ENCODE data around the gene AGAP3.

Gene AGAP3

DNA sequence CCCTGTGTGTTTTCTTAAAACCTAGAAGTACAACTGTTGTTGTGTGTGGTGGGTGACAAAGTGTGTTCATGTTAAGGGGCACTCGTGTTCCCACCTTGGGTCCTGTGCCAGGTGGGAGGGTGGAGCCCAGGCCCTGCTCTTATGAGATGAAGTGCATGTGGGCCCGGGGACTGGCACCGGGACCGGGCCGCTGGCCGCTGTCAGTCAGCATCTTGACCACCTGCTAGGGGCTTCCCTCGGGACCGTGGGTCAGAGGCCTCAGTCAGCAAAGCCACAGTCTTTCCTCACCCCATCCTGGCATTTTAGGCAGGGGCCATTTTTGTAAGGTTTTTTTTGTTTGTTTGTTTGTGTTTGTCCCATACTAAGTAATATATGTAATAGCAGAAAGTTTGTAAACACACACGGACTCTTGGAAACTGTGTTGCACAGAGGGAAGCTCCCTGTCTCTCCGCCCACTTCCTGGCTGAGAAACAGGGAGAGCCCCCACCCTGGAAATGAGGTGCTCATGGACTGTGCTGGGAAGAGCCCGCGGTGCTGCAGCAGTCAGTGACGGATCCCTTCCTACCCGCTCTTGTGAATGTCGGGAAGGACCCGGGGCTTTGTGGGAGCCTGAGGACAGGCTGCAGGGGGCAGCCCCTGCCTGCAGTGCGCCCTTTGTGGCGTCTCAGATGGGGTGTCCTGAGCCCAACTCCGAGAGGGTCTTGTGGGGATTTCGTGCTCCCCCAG lies 13.4 kb downstream of the AGAP3 start:
- Histone ChIP-seq H3K27ac (ENCODE audit: insufficient read depth in 1 of 2, low read depth in 1 of 2, low read length in 2 of 2, poor library complexity in 1 of 2, severe bottlenecking in 2 of 2) (no peak overlapping the region), H3K36me3 (ENCODE audit: control insufficient read depth in 4 of 4, insufficient read depth in 4 of 4, low read length in 3 of 4) (peaks cover 0 to 3% (median 0%) of the 10 kb centered on the region in 4 experiments), H3K27me3 (replicated peaks in 2 of 5; ENCODE audit: control insufficient read depth in 4 of 5, insufficient read depth in 5 of 5, low read length in 4 of 5) (no peaks in the 10 kb centered on the region), H3K4me1 (ENCODE audit: control extremely low read depth in 1 of 4, control insufficient read depth in 4 of 4, insufficient read depth in 4 of 4, low read length in 3 of 4) (peaks cover 0 to 12% (median 5%) of the 10 kb centered on the region in 4 experiments), H3K4me3 (ENCODE audit: control insufficient read depth in 1 of 7, extremely low read depth in 1 of 7, insufficient read depth in 4 of 7, low read depth in 2 of 7, low read length in 6 of 7) (no peak overlapping the region), H3K9me3 (ENCODE audit: control extremely low read depth in 1 of 5, control insufficient read depth in 4 of 5, insufficient read depth in 2 of 5, low read depth in 1 of 5, low read length in 4 of 5) (no peaks in the 10 kb centered on the region)
- WGBS (ENCODE audit: insufficient coverage), result 97% methylated on average over 18 of the region's 20 CpGs
- ChIA-PET POLR2A (no interaction called here), CTCF (interaction anchor here (1.1 to 3.5 kb wide), 3 partner anchors 12 to 25 kb away, joined by 3 to 24 read pairs (median 4); no protein-coding TSS in a partner anchor)
- no peak for DNase-seq

DNA sequence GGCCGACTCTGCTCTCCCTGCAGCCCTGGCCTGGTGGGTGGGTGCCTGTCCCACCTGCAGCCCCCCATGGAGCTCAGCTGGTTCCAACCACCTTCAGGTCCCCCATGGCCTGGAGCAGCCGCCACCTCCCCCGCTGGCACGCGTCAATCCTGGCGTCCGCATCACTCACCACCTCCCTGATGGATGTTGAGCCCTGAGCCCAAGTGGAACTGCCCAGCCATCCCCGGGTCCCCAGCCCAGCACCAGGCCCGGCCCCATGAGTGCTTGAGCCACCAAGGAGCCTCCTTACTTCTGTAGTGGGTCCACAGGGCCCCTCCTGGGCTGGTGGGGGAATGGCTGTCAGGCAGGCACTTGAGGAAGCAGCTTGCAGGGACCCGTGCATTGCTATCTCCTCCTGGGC lies 14.6 kb downstream of the AGAP3 start:
- Histone ChIP-seq H3K4me3 (ENCODE audit: control insufficient read depth in 1 of 7, extremely low read depth in 1 of 7, insufficient read depth in 4 of 7, low read depth in 2 of 7, low read length in 6 of 7) (no peak overlapping the region), H3K4me1 (ENCODE audit: control extremely low read depth in 1 of 4, control insufficient read depth in 4 of 4, insufficient read depth in 4 of 4, low read length in 3 of 4) (peaks cover 0 to 25% (median 11%) of the 10 kb centered on the region in 4 experiments), H3K36me3 (ENCODE audit: control insufficient read depth in 4 of 4, insufficient read depth in 4 of 4, low read length in 3 of 4) (peaks cover 0 to 4% (median 0%) of the 10 kb centered on the region in 4 experiments), H3K27ac (ENCODE audit: insufficient read depth in 1 of 2, low read depth in 1 of 2, low read length in 2 of 2, poor library complexity in 1 of 2, severe bottlenecking in 2 of 2) (no peak overlapping the region), H3K27me3 (replicated peaks in 2 of 5; ENCODE audit: control insufficient read depth in 4 of 5, insufficient read depth in 5 of 5, low read length in 4 of 5) (no peaks in the 10 kb centered on the region), H3K9me3 (ENCODE audit: control extremely low read depth in 1 of 5, control insufficient read depth in 4 of 5, insufficient read depth in 2 of 5, low read depth in 1 of 5, low read length in 4 of 5) (no peaks in the 10 kb centered on the region)
- no peak for DNase-seq
- POLR2A ChIA-PET, result no interaction called here
- CTCF ChIA-PET, result interaction anchor here (1.2 to 3.5 kb wide), 2 partner anchors 11 to 23 kb away, joined by 3 to 24 read pairs; no protein-coding TSS in a partner anchor
- 98% methylated on average over 10 of the region's 10 CpGs for WGBS (ENCODE audit: insufficient coverage)

DNA sequence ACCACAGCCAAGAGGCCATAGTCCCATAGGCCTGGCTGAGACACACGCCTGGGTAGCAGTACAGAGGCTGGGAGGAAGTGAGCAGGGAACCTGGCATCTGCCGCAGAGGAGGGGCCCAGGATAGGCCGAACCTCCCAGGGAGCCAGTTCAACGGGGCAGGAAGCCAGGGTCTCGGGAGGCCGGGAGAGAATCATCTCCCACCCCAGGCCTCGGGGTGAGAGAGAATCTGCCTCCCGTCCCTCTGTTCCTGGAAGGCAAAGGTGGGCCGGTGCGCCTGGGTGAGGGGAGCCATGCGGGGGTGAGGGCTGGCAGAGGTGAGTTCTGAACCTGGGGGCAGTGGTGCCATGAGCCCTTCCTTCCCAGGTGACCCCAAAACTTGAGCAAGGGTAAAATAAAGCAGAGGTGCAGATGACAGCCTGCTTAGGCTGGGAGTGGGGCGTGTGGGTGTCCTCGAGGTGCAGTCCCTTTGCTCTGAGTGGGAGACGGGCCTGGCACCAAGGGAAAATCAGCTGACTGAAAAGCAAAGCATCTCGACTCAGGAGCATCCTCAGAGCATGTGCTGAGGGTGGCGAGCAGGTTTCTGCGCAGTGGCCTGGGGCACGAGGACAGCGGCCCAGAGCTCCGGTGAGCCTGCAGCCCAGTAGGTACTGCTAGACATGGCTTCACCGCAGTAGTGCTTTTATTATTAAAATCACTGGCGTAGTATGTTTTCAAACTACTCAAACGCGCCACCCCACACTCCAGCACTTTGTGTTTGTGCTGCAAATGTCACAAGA lies 15.5 kb downstream of the AGAP3 start:
- Histone ChIP-seq H3K27me3 (replicated peaks in 2 of 5; ENCODE audit: control insufficient read depth in 4 of 5, insufficient read depth in 5 of 5, low read length in 4 of 5) (no peaks in the 10 kb centered on the region), H3K4me3 (ENCODE audit: control insufficient read depth in 1 of 7, extremely low read depth in 1 of 7, insufficient read depth in 4 of 7, low read depth in 2 of 7, low read length in 6 of 7) (no peak overlapping the region), H3K4me1 (ENCODE audit: control extremely low read depth in 1 of 4, control insufficient read depth in 4 of 4, insufficient read depth in 4 of 4, low read length in 3 of 4) (peaks cover 0 to 27% (median 13%) of the 10 kb centered on the region in 4 experiments), H3K36me3 (ENCODE audit: control insufficient read depth in 4 of 4, insufficient read depth in 4 of 4, low read length in 3 of 4) (peaks cover 0 to 4% (median 0%) of the 10 kb centered on the region in 4 experiments), H3K9me3 (ENCODE audit: control extremely low read depth in 1 of 5, control insufficient read depth in 4 of 5, insufficient read depth in 2 of 5, low read depth in 1 of 5, low read length in 4 of 5) (no peaks in the 10 kb centered on the region), H3K27ac (ENCODE audit: insufficient read depth in 1 of 2, low read depth in 1 of 2, low read length in 2 of 2, poor library complexity in 1 of 2, severe bottlenecking in 2 of 2) (no peak overlapping the region)
- DNase-seq, result no peak
- POLR2A ChIA-PET, result no interaction called here
- WGBS (ENCODE audit: insufficient coverage), result 94% methylated on average over 22 of the region's 24 CpGs
- CTCF ChIA-PET, result interaction anchor here (1.5 to 5.2 kb wide), 5 partner anchors 10 to 137 kb away, joined by 3 to 72 read pairs (median 6); no protein-coding TSS in a partner anchor

DNA sequence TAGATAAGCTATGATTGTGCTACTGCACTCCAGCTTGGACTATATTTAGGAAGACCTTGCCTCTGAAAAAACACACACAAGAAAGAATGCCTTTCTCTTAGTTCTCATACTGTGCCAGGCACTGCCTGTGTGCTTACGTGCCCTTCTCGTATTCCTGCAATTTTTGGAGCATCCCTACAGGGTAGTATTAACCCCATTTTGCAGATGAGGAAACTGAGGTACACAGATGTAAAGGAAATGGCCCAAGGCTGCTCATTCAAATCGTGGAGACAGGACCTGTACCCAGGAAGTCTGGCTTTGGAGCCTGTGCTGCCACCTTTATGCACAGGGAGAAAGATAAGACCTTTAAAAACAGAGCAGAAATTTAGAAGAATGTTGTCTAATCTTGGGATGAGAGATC lies 16.7 kb downstream of the AGAP3 start:
- Histone ChIP-seq H3K36me3 (ENCODE audit: control insufficient read depth in 4 of 4, insufficient read depth in 4 of 4, low read length in 3 of 4) (peaks cover 0 to 4% (median 0%) of the 10 kb centered on the region in 4 experiments), H3K4me3 (ENCODE audit: control insufficient read depth in 1 of 7, extremely low read depth in 1 of 7, insufficient read depth in 4 of 7, low read depth in 2 of 7, low read length in 6 of 7) (no peak overlapping the region), H3K27ac (ENCODE audit: insufficient read depth in 1 of 2, low read depth in 1 of 2, low read length in 2 of 2, poor library complexity in 1 of 2, severe bottlenecking in 2 of 2) (no peak overlapping the region), H3K4me1 (ENCODE audit: control extremely low read depth in 1 of 4, control insufficient read depth in 4 of 4, insufficient read depth in 4 of 4, low read length in 3 of 4) (peaks cover 0 to 27% (median 12%) of the 10 kb centered on the region in 4 experiments), H3K27me3 (replicated peaks in 2 of 5; ENCODE audit: control insufficient read depth in 4 of 5, insufficient read depth in 5 of 5, low read length in 4 of 5) (no peaks in the 10 kb centered on the region), H3K9me3 (ENCODE audit: control extremely low read depth in 1 of 5, control insufficient read depth in 4 of 5, insufficient read depth in 2 of 5, low read depth in 1 of 5, low read length in 4 of 5) (no peaks in the 10 kb centered on the region)
- DNase-seq, result no peak
- CTCF ChIA-PET, result interaction anchor here (0.9 to 5.2 kb wide), 8 partner anchors 10 to 138 kb away, joined by 3 to 72 read pairs (median 6); no protein-coding TSS in a partner anchor
- POLR2A ChIA-PET, result interaction anchor here (1.1 to 1.3 kb wide), 2 partner anchors 13 to 93 kb away, joined by 3 read pairs; no protein-coding TSS in a partner anchor
- WGBS (ENCODE audit: insufficient coverage), result 71% methylated on average over 3 of the region's 3 CpGs

DNA sequence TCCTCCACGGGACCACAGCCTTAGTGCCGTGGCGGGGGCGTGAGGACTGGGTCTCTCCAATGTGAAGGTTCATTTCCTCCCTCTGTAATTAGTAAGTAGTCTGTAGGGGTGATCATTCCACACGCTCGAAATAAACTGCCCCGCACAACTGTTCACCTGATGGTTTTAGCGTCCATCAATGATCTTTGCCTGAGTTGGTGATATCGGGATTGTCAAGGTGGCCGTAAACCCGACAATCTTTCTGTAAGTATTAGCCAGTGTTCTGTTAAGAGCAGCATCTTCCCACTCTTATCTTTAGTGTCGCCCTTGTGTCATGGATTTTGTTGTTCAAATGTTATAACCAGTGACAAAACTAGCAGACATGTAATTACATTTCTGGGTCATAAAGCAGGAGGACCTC lies 17.7 kb downstream of the AGAP3 start:
- no peaks in the 10 kb centered on the region for H3K9me3 ChIP-seq (ENCODE audit: control extremely low read depth in 1 of 5, control insufficient read depth in 4 of 5, insufficient read depth in 2 of 5, low read depth in 1 of 5, low read length in 4 of 5)
- peaks cover 0 to 25% (median 12%) of the 10 kb centered on the region in 4 experiments for H3K4me1 ChIP-seq (ENCODE audit: control extremely low read depth in 1 of 4, control insufficient read depth in 4 of 4, insufficient read depth in 4 of 4, low read length in 3 of 4)
- no peak overlapping the region for H3K4me3 ChIP-seq (ENCODE audit: control insufficient read depth in 1 of 7, extremely low read depth in 1 of 7, insufficient read depth in 4 of 7, low read depth in 2 of 7, low read length in 6 of 7)
- ChIA-PET CTCF (interaction anchor here (0.6 to 5.2 kb wide), 7 partner anchors 9 to 352 kb away, joined by 3 to 72 read pairs (median 4); no protein-coding TSS in a partner anchor), POLR2A (interaction anchor here (1.1 to 1.3 kb wide), 2 partner anchors 14 to 94 kb away, joined by 3 read pairs; no protein-coding TSS in a partner anchor)
- H3K27me3 ChIP-seq (replicated peaks in 2 of 5; ENCODE audit: control insufficient read depth in 4 of 5, insufficient read depth in 5 of 5, low read length in 4 of 5), result no peaks in the 10 kb centered on the region
- no peak for DNase-seq
- WGBS (ENCODE audit: insufficient coverage), result 97% methylated on average over 11 of the region's 12 CpGs
- peaks cover 0 to 4% (median 0%) of the 10 kb centered on the region in 4 experiments for H3K36me3 ChIP-seq (ENCODE audit: control insufficient read depth in 4 of 4, insufficient read depth in 4 of 4, low read length in 3 of 4)
- no peak overlapping the region for H3K27ac ChIP-seq (ENCODE audit: insufficient read depth in 1 of 2, low read depth in 1 of 2, low read length in 2 of 2, poor library complexity in 1 of 2, severe bottlenecking in 2 of 2)

DNA sequence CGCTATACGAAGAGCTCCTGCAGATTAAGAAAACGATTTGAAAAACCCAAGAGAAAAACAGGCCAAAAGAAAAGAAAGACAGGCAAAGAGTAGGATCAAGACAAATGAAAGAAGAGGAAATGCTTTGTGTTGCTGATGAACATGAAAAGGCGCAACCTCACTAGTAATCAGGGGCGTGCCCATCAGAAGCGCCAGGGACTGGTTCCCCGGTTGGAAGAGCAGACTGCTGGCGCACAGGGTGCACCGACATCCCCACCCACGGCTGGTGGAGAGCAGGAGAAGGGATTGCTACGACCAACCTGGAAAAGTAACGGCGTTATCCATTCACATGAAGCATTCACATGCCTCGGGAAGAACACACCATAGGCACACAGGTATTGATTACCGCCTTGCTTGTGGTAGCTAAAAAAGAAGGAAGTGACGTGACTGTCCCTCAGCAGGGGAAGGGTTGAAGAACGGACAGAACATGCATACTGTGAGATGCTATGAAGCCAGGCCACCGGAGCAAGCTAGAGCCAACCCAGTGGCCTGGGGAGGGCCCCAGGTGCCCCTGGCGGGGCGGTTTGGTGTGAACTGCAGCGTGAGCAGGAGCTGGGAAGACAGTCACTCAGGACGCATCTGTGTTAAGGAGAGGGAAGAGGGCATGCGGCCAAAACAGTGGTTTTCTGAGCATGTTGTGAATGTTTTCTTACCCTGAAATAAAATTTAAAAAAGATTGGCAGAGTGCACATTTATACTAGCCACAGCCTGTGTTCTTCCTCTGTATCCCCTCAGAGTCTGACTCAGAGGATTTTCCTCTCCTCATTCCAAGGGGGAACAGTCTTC lies 18.3 kb downstream of the AGAP3 start:
- Histone ChIP-seq H3K9me3 (ENCODE audit: control extremely low read depth in 1 of 5, control insufficient read depth in 4 of 5, insufficient read depth in 2 of 5, low read depth in 1 of 5, low read length in 4 of 5) (no peaks in the 10 kb centered on the region), H3K4me1 (ENCODE audit: control extremely low read depth in 1 of 4, control insufficient read depth in 4 of 4, insufficient read depth in 4 of 4, low read length in 3 of 4) (peaks cover 0 to 25% (median 12%) of the 10 kb centered on the region in 4 experiments), H3K27me3 (replicated peaks in 2 of 5; ENCODE audit: control insufficient read depth in 4 of 5, insufficient read depth in 5 of 5, low read length in 4 of 5) (no peaks in the 10 kb centered on the region), H3K4me3 (ENCODE audit: control insufficient read depth in 1 of 7, extremely low read depth in 1 of 7, insufficient read depth in 4 of 7, low read depth in 2 of 7, low read length in 6 of 7) (peak overlapping the region in 1 of 7 experiments; percentile 42), H3K36me3 (ENCODE audit: control insufficient read depth in 4 of 4, insufficient read depth in 4 of 4, low read length in 3 of 4) (peaks cover 0 to 4% (median 0%) of the 10 kb centered on the region in 4 experiments), H3K27ac (ENCODE audit: insufficient read depth in 1 of 2, low read depth in 1 of 2, low read length in 2 of 2, poor library complexity in 1 of 2, severe bottlenecking in 2 of 2) (peak overlapping the region in 1 of 2 experiments; percentile 4)
- ChIA-PET CTCF (interaction anchor here (0.6 to 5.2 kb wide), 10 partner anchors 8 to 1416 kb away, joined by 3 to 72 read pairs (median 4); no protein-coding TSS in a partner anchor), POLR2A (interaction anchor here (0.6 to 2.0 kb wide), 2 partner anchors 16 to 49 kb away, joined by 3 to 11 read pairs; no protein-coding TSS in a partner anchor)
- peak; percentile 39 to 84 (median 79) for DNase-seq
- 61% methylated on average over 22 of the region's 23 CpGs for WGBS (ENCODE audit: insufficient coverage)
